ENCODE measurements around the gene GRAMD2B. TPM values are rescaled to one million over a fixed set of nuclear protein-coding genes. Genes with fewer than 3 reads are reported as not detected.

GRAMD2B gene
- total RNA-seq, 1 experiment from 2014 or later, result 4.1 TPM

GRCh38 chr5:126513703-126514102 lies 90.5 kb downstream of the GRAMD2B start:
- CTCF ChIA-PET, result no interaction called here
- no peak overlapping the region for H3K27ac ChIP-seq (ENCODE audit: low read length)
- no peaks in the 10 kb centered on the region for H3K9me3 ChIP-seq (ENCODE audit: control insufficient read depth, insufficient read depth, low read depth, low read length)
- BruUV-seq (replicated peaks), result no TSS peak
- DNase-seq (ENCODE audit: low read depth, low spot score) (no peak), ATAC-seq (no peak)
- no peak overlapping the region for H3K4me3 ChIP-seq (ENCODE audit: low read depth in 2 of 2, low read length in 2 of 2)
- intact Hi-C loops (cut with micrococcal nuclease; ENCODE audit: unreplicated experiment), result no loop called here
- H3K27me3 ChIP-seq (ENCODE audit: control insufficient read depth, insufficient read depth, low read length), result no peaks in the 10 kb centered on the region
- no peaks in the 10 kb centered on the region for H3K36me3 ChIP-seq (ENCODE audit: control insufficient read depth, insufficient read depth, low read length)
- TF ChIP-seq POLR2AphosphoS5 (IDR thresholded peaks at IDR 0.05; ENCODE audit: low read depth, low read length) (no peak), SIN3A (IDR thresholded peaks at IDR 0.05; ENCODE audit: borderline replicate concordance, insufficient read depth, low read depth, low read length) (no peak), TCF7L2 (IDR thresholded peaks at IDR 0.05; ENCODE audit: low read depth, low read length) (no peak)
- TF ChIP-seq, protein P1, sequence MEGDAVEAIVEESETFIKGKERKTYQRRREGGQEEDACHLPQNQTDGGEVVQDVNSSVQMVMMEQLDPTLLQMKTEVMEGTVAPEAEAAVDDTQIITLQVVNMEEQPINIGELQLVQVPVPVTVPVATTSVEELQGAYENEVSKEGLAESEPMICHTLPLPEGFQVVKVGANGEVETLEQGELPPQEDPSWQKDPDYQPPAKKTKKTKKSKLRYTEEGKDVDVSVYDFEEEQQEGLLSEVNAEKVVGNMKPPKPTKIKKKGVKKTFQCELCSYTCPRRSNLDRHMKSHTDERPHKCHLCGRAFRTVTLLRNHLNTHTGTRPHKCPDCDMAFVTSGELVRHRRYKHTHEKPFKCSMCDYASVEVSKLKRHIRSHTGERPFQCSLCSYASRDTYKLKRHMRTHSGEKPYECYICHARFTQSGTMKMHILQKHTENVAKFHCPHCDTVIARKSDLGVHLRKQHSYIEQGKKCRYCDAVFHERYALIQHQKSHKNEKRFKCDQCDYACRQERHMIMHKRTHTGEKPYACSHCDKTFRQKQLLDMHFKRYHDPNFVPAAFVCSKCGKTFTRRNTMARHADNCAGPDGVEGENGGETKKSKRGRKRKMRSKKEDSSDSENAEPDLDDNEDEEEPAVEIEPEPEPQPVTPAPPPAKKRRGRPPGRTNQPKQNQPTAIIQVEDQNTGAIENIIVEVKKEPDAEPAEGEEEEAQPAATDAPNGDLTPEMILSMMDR (IDR thresholded peaks at IDR 0.05), result no peak
- TF ChIP-seq, protein P2, sequence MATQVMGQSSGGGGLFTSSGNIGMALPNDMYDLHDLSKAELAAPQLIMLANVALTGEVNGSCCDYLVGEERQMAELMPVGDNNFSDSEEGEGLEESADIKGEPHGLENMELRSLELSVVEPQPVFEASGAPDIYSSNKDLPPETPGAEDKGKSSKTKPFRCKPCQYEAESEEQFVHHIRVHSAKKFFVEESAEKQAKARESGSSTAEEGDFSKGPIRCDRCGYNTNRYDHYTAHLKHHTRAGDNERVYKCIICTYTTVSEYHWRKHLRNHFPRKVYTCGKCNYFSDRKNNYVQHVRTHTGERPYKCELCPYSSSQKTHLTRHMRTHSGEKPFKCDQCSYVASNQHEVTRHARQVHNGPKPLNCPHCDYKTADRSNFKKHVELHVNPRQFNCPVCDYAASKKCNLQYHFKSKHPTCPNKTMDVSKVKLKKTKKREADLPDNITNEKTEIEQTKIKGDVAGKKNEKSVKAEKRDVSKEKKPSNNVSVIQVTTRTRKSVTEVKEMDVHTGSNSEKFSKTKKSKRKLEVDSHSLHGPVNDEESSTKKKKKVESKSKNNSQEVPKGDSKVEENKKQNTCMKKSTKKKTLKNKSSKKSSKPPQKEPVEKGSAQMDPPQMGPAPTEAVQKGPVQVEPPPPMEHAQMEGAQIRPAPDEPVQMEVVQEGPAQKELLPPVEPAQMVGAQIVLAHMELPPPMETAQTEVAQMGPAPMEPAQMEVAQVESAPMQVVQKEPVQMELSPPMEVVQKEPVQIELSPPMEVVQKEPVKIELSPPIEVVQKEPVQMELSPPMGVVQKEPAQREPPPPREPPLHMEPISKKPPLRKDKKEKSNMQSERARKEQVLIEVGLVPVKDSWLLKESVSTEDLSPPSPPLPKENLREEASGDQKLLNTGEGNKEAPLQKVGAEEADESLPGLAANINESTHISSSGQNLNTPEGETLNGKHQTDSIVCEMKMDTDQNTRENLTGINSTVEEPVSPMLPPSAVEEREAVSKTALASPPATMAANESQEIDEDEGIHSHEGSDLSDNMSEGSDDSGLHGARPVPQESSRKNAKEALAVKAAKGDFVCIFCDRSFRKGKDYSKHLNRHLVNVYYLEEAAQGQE (IDR thresholded peaks at IDR 0.05; ENCODE audit: insufficient read depth in 1 of 2, low read depth in 2 of 2, low read length in 1 of 2), result no peak
- no peaks in the 10 kb centered on the region for H3K4me1 ChIP-seq (ENCODE audit: control insufficient read depth, insufficient read depth, low read length)
- POLR2A ChIA-PET, result no interaction called here
- in situ Hi-C loops (cut with HindIII; ENCODE audit: low pct_unique_long_range_greater_than_20kb, low sequenced_read_pairs), result no loop called here

GRCh38 chr5:126514131-126514557 lies 90.9 kb downstream of the GRAMD2B start:
- no peaks in the 10 kb centered on the region for H3K9me3 ChIP-seq (ENCODE audit: control insufficient read depth, insufficient read depth, low read depth, low read length)
- no peaks in the 10 kb centered on the region for H3K27me3 ChIP-seq (ENCODE audit: control insufficient read depth, insufficient read depth, low read length)
- BruUV-seq (replicated peaks), result no TSS peak
- intact Hi-C loops (cut with micrococcal nuclease; ENCODE audit: unreplicated experiment), result no loop called here
- no peaks in the 10 kb centered on the region for H3K36me3 ChIP-seq (ENCODE audit: control insufficient read depth, insufficient read depth, low read length)
- no peak overlapping the region for H3K27ac ChIP-seq (ENCODE audit: low read length)
- CTCF ChIA-PET, result no interaction called here
- TF ChIP-seq TCF7L2 (IDR thresholded peaks at IDR 0.05; ENCODE audit: low read depth, low read length), result no peak
- no peak for TF ChIP-seq POLR2AphosphoS5 (IDR thresholded peaks at IDR 0.05; ENCODE audit: low read depth, low read length)
- TF ChIP-seq, protein P1 (IDR thresholded peaks at IDR 0.05), result no peak
- no peak for TF ChIP-seq SIN3A (IDR thresholded peaks at IDR 0.05; ENCODE audit: borderline replicate concordance, insufficient read depth, low read depth, low read length)
- in situ Hi-C loops (cut with HindIII; ENCODE audit: low pct_unique_long_range_greater_than_20kb, low sequenced_read_pairs), result no loop called here
- H3K4me1 ChIP-seq (ENCODE audit: control insufficient read depth, insufficient read depth, low read length), result no peaks in the 10 kb centered on the region
- DNase-seq (ENCODE audit: low read depth, low spot score) (no peak), ATAC-seq (no peak)
- POLR2A ChIA-PET, result no interaction called here
- H3K4me3 ChIP-seq (ENCODE audit: low read depth in 2 of 2, low read length in 2 of 2), result no peak overlapping the region
